ENCODE data around the gene CFAP68. TPM values are rescaled to one million over a fixed set of nuclear protein-coding genes. Genes with fewer than 3 reads are reported as not detected.

Gene CFAP68
- total and polyA plus RNA-seq, 9 of the 15 experiments (the other 6 are each of a cell fraction or from before 2014, with no cell fraction given): 22.8 to 72.3 (median 52.5) TPM

- peak within 1 kb of the TSS; percentile 76 for H2AFZ ChIP-seq (ENCODE audit: low read depth, low read length)
- H3K79me2 ChIP-seq (ENCODE audit: control insufficient read depth, insufficient read depth, low read length): no peaks in the 10 kb centered on the region
- no TSS peak for BruUV-seq (replicated peaks)
- ChIA-PET POLR2A (interaction anchor here (0.5 to 2.9 kb wide), 8 partner anchors 11 to 113 kb away, joined by 3 to 13 read pairs (median 3); no protein-coding TSS in a partner anchor), CTCF (ENCODE audit: low intra/inter-chr PET ratio) (no interaction called here)
- H3K4me2 ChIP-seq (ENCODE audit: insufficient read depth, low read length): peak within 1 kb of the TSS; percentile 68
- no peak within 1 kb of the TSS for H3K4me3 ChIP-seq
- H3K9me1 ChIP-seq (ENCODE audit: control insufficient read depth, insufficient read depth, low read length): peaks cover 3% of the 10 kb centered on the region
- DNase-seq (ENCODE audit: extremely low read depth in 1 of 4, low spot score in 3 of 4) (peak; percentile 33 to 66 (median 36)), FAIRE-seq (no peak), ATAC-seq (peak; percentile 48)
- intact Hi-C loops (cut with micrococcal nuclease) (loop anchor here (5.0 kb wide), 1 partner anchor 34 kb away; the partner anchor contains the start of genes CFAP68 and FDXACB1), in situ Hi-C loops (cut with MboI) (no loop called here)
- H3K36me3 ChIP-seq (ENCODE audit: control insufficient read depth, insufficient read depth, low read length): no peaks in the 10 kb centered on the region
- H3K9me3 ChIP-seq (replicated peaks; ENCODE audit: control insufficient read depth, insufficient read depth, low read depth, low read length): no peaks in the 10 kb centered on the region
- H3K4me1 ChIP-seq (replicated peaks in 1 of 2; ENCODE audit: control insufficient read depth in 2 of 2, insufficient read depth in 2 of 2, low read length in 2 of 2): peaks cover 35 to 40% of the 10 kb centered on the region in 2 experiments; a peak in 4 of 5 replicates
- no peaks in the 10 kb centered on the region for H3K27me3 ChIP-seq (ENCODE audit: control insufficient read depth in 2 of 2, insufficient read depth in 2 of 2, low read length in 2 of 2)
- peak within 1 kb of the TSS; percentile 20 to 62; a peak in 2 of 4 replicates for H3K9ac ChIP-seq (ENCODE audit: insufficient read depth in 1 of 2, low read depth in 2 of 2, low read length in 2 of 2)
- H3K27ac ChIP-seq (ENCODE audit: extremely low read depth, low read depth, low read length): peak within 1 kb of the TSS; percentile 57
- H4K20me1 ChIP-seq (replicated peaks; ENCODE audit: control insufficient read depth, insufficient read depth, low read length): no peaks in the 10 kb centered on the region
- 13% methylated on average over 13 of the region's 17 CpGs for WGBS (ENCODE audit: insufficient coverage, low coverage, missing lambda C conversion rate)
- TF ChIP-seq TAF1 (IDR thresholded peaks at IDR 0.05; ENCODE audit: control insufficient read depth, extremely low read depth, insufficient read depth, low read length, severe bottlenecking) (no peak), ZNF696 (CRISPR knock-in tag; conservative IDR thresholded peaks at IDR 0.05) (no peak), GATA2 (CRISPR knock-in tag; IDR thresholded peaks at IDR 0.05) (no peak), SMARCB1 (IDR thresholded peaks at IDR 0.05; ENCODE audit: insufficient read length, low read depth) (peak; percentile 41), CBFA2T2 (conservative IDR thresholded peaks at IDR 0.05) (0 out of 2 replicates have a peak, but pooled peaks have one; percentile 11), CREB3L1 (IDR thresholded peaks at IDR 0.05; ENCODE audit: borderline replicate concordance, low read depth) (no peak), USF2 (CRISPR knock-in tag; IDR thresholded peaks at IDR 0.05) (no peak), HMBOX1 (IDR thresholded peaks at IDR 0.05) (peak; percentile 18; the same call in 1 of the 2 replicates), CEBPB (tag; IDR thresholded peaks at IDR 0.05) (0 out of 2 replicates have a peak, but pooled peaks have one; percentile 16), SRSF3 (IDR thresholded peaks at IDR 0.05; ENCODE audit: insufficient read depth, low read length) (no peak), ZBTB7A (IDR thresholded peaks at IDR 0.05; ENCODE audit: borderline replicate concordance, control insufficient read depth, low read depth, low read length) (0 out of 2 replicates have a peak, but pooled peaks have one; percentile 43), TCF3 (CRISPR knock-in tag; IDR thresholded peaks at IDR 0.05) (peak; percentile 35; the same call in 1 of the 2 replicates), TARDBP (IDR thresholded peaks at IDR 0.05) (no peak), TAL1 (IDR thresholded peaks at IDR 0.05) (peak; percentile 45; the same call in 1 of the 2 replicates), ZNF263 (CRISPR knock-in tag; IDR thresholded peaks at IDR 0.05; ENCODE audit: borderline replicate concordance) (peak; percentile 60; the same call in 1 of the 2 replicates), HNRNPL (IDR thresholded peaks at IDR 0.05; ENCODE audit: low read depth, low read length) (no peak), SRSF1 (IDR thresholded peaks at IDR 0.05; ENCODE audit: low read depth, low read length) (no peak), JUND (IDR thresholded peaks at IDR 0.05; ENCODE audit: borderline replicate concordance, low read depth, low read length) (peak; percentile 20; the same call in 1 of the 2 replicates), JUND (tag; IDR thresholded peaks at IDR 0.05; ENCODE audit: borderline replicate concordance, low read depth, low read length) (no peak)
These were observed 32.4 kb downstream of the CFAP68 start, which contains the start of gene CRYAB for GRCh38 chr11:111911563-111912401. Gene CRYAB, minus strand, starts transcription at chr11:111911770. Its CDS starts 46 bp downstream, at chr11:111911724.
